Keratinocyte (primary cell): Measurements from ENCODE around the gene TMEM201. TPM values are rescaled to one million over a fixed set of nuclear protein-coding genes. Genes with fewer than 3 reads are reported as not detected.

Source experiments
- DNase-seq: peaks from one replicate; pipeline ENCODE4 v3.0.0-alpha.2; 2011; ENCODE audit warnings: low read depth, missing footprints, low spot score
- FAIRE-seq: peaks from 2 replicates; lab custom pipeline; 2011; peaks lifted over from hg19 to GRCh38; lab: Jason Lieb, UNC
- H2AFZ ChIP-seq: 2 replicates; pipeline ENCODE4 v1.6.0; 2012; ENCODE audit warnings: low read length, control low read depth, inconsistent platforms; ENCODE audit not compliant: control insufficient read depth
- H3K27ac ChIP-seq: 2 replicates; pipeline ENCODE4 v1.5.1; 2011; ENCODE audit warnings: low read length; ENCODE audit not compliant: control insufficient read depth, insufficient read depth
- H3K27me3 ChIP-seq: 3 replicates; pipeline ENCODE4 v1.6.0; 2011; ENCODE audit warnings: low read length; ENCODE audit not compliant: control insufficient read depth, insufficient read depth; ENCODE audit errors: extremely low read depth
- H3K36me3 ChIP-seq, 2 experiments: 2 replicates in 1 of 2; 3 replicates in 1 of 2; pipeline ENCODE4 v1.5.1; 2011; ENCODE audit warnings: low read length in 2 of 2, mild to moderate bottlenecking in 1 of 2; ENCODE audit not compliant: control insufficient read depth in 2 of 2, insufficient read depth in 2 of 2; ENCODE audit errors: extremely low read depth in 1 of 2
- H3K4me1 ChIP-seq: 3 replicates; pipeline ENCODE4 v1.5.1; 2011; ENCODE audit warnings: low read length; ENCODE audit not compliant: control insufficient read depth, insufficient read depth; ENCODE audit errors: extremely low read depth
- H3K4me2 ChIP-seq: 3 replicates; pipeline ENCODE4 v1.6.0; 2011; ENCODE audit warnings: low read depth, low read length; ENCODE audit not compliant: control insufficient read depth, insufficient read depth; ENCODE audit errors: extremely low read depth
- H3K4me3 ChIP-seq, 3 experiments: fragments of 200-600 bp in 1 of 3; sonication (generic) in 1 of 3; 2 replicates in 2 of 3; 3 replicates in 1 of 3; pipeline ENCODE4 v1.5.1; 2011 to 2016; ENCODE audit warnings: low read length in 3 of 3, mild to moderate bottlenecking in 3 of 3, control low read depth in 2 of 3, inconsistent platforms in 1 of 3, low read depth in 1 of 3, mixed read lengths in 1 of 3, mixed run types in 1 of 3, moderate library complexity in 1 of 3; ENCODE audit not compliant: control insufficient read depth in 2 of 3, insufficient read depth in 2 of 3; ENCODE audit errors: extremely low read depth in 1 of 3
- H3K79me2 ChIP-seq: 2 replicates; pipeline ENCODE4 v1.6.0; 2012; ENCODE audit warnings: low read length; ENCODE audit not compliant: control insufficient read depth, insufficient read depth
- H3K9ac ChIP-seq: 3 replicates; pipeline ENCODE4 v1.6.0; 2011; ENCODE audit warnings: low read length; ENCODE audit not compliant: control insufficient read depth, insufficient read depth; ENCODE audit errors: extremely low read depth
- H3K9me1 ChIP-seq: 3 replicates; pipeline ENCODE4 v1.6.0; 2011; ENCODE audit warnings: low read length; ENCODE audit not compliant: control insufficient read depth, insufficient read depth; ENCODE audit errors: extremely low read depth
- H3K9me3 ChIP-seq: 2 replicates; pipeline ENCODE4 v1.5.1; 2012; ENCODE audit warnings: low read depth, low read length; ENCODE audit not compliant: control insufficient read depth
- H4K20me1 ChIP-seq: 3 replicates; pipeline ENCODE4 v1.6.0; 2011; ENCODE audit warnings: low read length; ENCODE audit not compliant: control insufficient read depth, insufficient read depth; ENCODE audit errors: extremely low read depth
- EZH2 ChIP-seq: IDR thresholded peaks from one replicate; pipeline ENCODE4 v1.6.1; 2012; ENCODE audit warnings: inconsistent platforms, mild to moderate bottlenecking, low read length, moderate library complexity
- dilution Hi-C: fragments of 300-500 bp; cut with MboI; formaldehyde crosslinking; loops from one replicate; pipeline ENCODE4 v1.7.0; 2020; ENCODE audit warnings: low sequenced_read_pairs; ENCODE audit not compliant: extremely low pct_ligation_motif_present
- polyA plus RNA-seq, 5 experiments: library from polyadenylated mRNA; depleted of rRNA in 3 of 5; stranded (reverse) in 3 of 5; stranded (forward) in 1 of 5; unstranded in 1 of 5; fragments of >200 nt; gene quantifications; 1 replicate in 1 of 5; 2 replicates in 3 of 5; 3 replicates in 1 of 5; pipeline versions ENCODE4 v1.2.1 to v1.2.3, GENCODE V29; 2011 to 2012; ENCODE audit warnings: missing spikeins in 2 of 5, low read depth in 1 of 5, low replicate concordance in 1 of 5
- TF ChIP-seq, protein P1 (sequence below), 3 experiments: IDR thresholded peaks in 1 of 3; conservative IDR thresholded peaks in 1 of 3; optimal IDR thresholded peaks in 1 of 3; 2 replicates in 2 of 3; 3 replicates in 1 of 3; pipeline versions ENCODE3 to v1.5.1; 2011; ENCODE audit warnings: low read length in 3 of 3, mild to moderate bottlenecking in 3 of 3, moderate library complexity in 2 of 3, control low read depth in 1 of 3, inconsistent platforms in 1 of 3; ENCODE audit not compliant: insufficient read depth in 2 of 3; ENCODE audit errors: extremely low read depth in 1 of 3

TMEM201 gene
- polyA plus RNA-seq, 1 donor (not counting 4 experiments of a cell fraction or from before 2014, with no cell fraction given), result 1.5 TPM

- H3K79me2 ChIP-seq, result no peaks in the 10 kb centered on the region
- dilution Hi-C loops, result no loop called here
- no peak overlapping the region for H3K9ac ChIP-seq
- no peaks in the 10 kb centered on the region for H4K20me1 ChIP-seq
- H3K4me2 ChIP-seq, result no peak overlapping the region
- no peaks in the 10 kb centered on the region for H3K36me3 ChIP-seq
- DNase-seq (no peak), FAIRE-seq (no peak)
- no peaks in the 10 kb centered on the region for H3K9me1 ChIP-seq
- H3K4me1 ChIP-seq, result no peaks in the 10 kb centered on the region
- no peaks in the 10 kb centered on the region for H3K9me3 ChIP-seq
- no peak overlapping the region for H3K27ac ChIP-seq
- TF ChIP-seq EZH2, result no peak
- TF ChIP-seq, protein P1, sequence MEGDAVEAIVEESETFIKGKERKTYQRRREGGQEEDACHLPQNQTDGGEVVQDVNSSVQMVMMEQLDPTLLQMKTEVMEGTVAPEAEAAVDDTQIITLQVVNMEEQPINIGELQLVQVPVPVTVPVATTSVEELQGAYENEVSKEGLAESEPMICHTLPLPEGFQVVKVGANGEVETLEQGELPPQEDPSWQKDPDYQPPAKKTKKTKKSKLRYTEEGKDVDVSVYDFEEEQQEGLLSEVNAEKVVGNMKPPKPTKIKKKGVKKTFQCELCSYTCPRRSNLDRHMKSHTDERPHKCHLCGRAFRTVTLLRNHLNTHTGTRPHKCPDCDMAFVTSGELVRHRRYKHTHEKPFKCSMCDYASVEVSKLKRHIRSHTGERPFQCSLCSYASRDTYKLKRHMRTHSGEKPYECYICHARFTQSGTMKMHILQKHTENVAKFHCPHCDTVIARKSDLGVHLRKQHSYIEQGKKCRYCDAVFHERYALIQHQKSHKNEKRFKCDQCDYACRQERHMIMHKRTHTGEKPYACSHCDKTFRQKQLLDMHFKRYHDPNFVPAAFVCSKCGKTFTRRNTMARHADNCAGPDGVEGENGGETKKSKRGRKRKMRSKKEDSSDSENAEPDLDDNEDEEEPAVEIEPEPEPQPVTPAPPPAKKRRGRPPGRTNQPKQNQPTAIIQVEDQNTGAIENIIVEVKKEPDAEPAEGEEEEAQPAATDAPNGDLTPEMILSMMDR (optimal IDR thresholded peaks at IDR 0.05 in 1 of 3, IDR thresholded peaks at IDR 0.05 in 1 of 3, conservative IDR thresholded peaks at IDR 0.05 in 1 of 3; ENCODE audit: extremely low read depth in 1 of 3, insufficient read depth in 2 of 3, low read length in 3 of 3), result no peak
- peaks cover 7% of the 10 kb centered on the region for H3K27me3 ChIP-seq
- H2AFZ ChIP-seq, result no peak overlapping the region
- H3K4me3 ChIP-seq, result no peak overlapping the region
Observed at GRCh38 chr1:9658199-9658598, 69.5 kb downstream of the TMEM201 start.

DNA sequence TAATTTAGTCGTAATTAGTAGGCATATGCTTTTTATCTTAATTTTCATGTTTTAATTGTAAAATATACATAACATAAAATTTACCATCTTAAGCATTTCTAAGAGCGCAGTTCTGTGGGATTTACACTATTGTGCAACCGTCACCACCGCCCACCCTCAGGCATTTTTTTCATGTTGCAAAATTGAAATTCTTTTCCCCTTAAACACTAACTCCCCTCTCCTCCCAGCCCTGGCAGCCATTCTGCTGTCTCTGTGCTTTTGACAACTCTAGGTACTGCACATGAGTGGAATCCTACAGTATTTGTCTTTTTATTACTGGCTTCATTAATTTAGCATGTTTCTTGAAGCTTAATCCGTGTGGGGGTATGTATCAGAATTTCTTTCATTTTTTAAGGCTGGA, 70.6 kb downstream of the TMEM201 start:
- dilution Hi-C loops, result no loop called here
- no peak for FAIRE-seq
- no peaks in the 10 kb centered on the region for H4K20me1 ChIP-seq
- H3K79me2 ChIP-seq, result no peaks in the 10 kb centered on the region
- H3K4me1 ChIP-seq, result no peaks in the 10 kb centered on the region
- no peaks in the 10 kb centered on the region for H3K9me1 ChIP-seq
- H3K36me3 ChIP-seq, result no peaks in the 10 kb centered on the region
- H3K27ac ChIP-seq, result no peak overlapping the region
- H3K4me3 ChIP-seq, result no peak overlapping the region
- DNase-seq, result no peak
- no peak overlapping the region for H3K4me2 ChIP-seq
- no peak overlapping the region for H3K9ac ChIP-seq
- no peaks in the 10 kb centered on the region for H3K9me3 ChIP-seq
- no peaks in the 10 kb centered on the region for H3K27me3 ChIP-seq
- no peak overlapping the region for H2AFZ ChIP-seq
- TF ChIP-seq EZH2, result no peak
- TF ChIP-seq, protein P1 (optimal IDR thresholded peaks at IDR 0.05 in 1 of 3, IDR thresholded peaks at IDR 0.05 in 1 of 3, conservative IDR thresholded peaks at IDR 0.05 in 1 of 3; ENCODE audit: extremely low read depth in 1 of 3, insufficient read depth in 2 of 3, low read length in 3 of 3), result no peak
